Measurements from ENCODE around the gene KDM5B.
"Not testable (repeated sequence)": the region's sequence is repeated elsewhere in the genome, so short reads cannot be mapped to it uniquely, and the experiment has no call there.

KDM5B gene

DNA sequence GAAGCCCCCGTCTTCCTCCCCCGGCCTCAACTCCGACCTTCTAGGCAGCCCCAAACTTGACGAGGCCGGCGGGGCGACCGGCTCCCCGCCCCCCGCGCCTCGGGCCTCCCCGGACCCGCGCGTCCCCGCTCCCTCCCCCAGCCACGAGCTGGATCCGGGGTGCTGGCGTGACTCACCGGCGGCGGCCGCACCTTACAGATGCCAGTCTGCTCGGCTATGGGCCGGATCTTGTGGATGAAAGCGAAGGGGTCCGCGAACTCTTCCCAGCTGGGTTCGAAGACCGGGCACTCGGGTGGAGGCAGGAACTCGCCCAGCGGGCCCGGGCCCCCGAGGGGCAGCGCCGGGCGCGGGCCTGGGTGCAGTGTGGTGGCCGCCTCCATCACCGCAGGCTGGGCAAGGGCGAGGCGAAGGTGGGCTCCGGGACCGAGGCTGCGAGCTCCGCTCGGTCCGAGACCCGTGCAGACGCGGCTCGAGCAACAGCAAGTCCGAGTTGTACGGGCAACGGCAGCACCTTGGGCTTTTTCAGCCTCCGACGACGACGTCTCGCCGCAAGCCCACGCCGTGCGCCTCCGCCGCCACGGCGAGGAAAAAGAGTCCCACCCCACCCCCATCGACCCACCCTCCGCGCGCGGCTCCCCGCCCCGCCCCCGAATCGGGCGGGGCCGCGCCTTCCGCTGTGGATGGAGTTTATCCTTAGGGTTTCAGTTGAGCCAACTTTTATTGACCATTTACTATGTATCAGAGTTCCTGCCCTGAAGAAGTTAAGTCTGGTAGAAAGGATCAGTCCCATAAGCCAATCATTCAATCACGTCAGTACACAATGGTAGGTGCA is at the start of gene KDM5B:
TSS of gene KDM5B (minus strand) at position 496 of the 832 bp plus-strand sequence. CDS start at position 380, 116 bp downstream.
- DNase-seq (ENCODE audit: low read depth, low spot score) = peak; percentile 35

DNA sequence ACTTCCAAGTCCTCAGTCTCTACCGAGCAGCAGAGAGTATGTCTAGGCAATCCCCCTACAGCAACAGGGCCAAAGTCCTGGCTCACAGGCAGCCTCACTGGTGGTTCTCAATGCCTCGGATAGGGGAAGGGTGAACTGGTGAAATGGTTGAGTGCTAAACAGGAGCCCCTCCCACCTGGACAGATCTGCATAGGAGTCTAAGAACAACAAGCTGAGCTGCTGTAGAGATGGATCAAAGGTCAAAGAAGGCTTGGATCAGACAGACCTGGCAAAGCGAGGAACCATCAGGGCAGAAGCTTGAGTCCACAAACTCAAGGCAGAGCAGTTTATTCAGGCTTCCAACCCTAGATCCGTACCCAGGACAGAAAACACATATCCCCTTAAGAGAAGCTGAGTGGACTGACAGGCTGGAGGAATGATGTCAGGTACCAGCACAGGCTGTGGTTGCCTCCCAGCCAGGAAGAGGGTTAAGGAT is 49.0 kb upstream of the KDM5B start:
- no peak for DNase-seq (ENCODE audit: low read depth, low spot score)

DNA sequence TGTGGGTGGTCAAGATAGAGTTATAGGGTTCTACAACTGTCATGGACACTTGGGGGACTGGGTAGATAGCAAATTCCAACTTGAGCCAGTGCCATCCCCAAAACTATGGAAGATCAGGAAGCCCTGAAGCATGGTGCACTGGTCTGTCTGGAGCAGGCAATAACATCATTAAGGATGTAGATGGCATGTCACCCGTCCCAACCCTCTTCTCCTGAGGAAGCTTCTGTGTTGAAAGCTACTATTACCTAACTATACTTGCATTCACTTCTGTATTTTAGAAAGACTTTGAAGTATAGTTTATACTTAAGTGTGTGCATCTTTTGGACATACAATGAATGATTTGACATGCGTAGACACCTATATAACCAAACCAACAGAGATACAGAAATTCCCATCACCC is 47.8 kb upstream of the KDM5B start:
- no peak for DNase-seq (ENCODE audit: low read depth, low spot score)

DNA sequence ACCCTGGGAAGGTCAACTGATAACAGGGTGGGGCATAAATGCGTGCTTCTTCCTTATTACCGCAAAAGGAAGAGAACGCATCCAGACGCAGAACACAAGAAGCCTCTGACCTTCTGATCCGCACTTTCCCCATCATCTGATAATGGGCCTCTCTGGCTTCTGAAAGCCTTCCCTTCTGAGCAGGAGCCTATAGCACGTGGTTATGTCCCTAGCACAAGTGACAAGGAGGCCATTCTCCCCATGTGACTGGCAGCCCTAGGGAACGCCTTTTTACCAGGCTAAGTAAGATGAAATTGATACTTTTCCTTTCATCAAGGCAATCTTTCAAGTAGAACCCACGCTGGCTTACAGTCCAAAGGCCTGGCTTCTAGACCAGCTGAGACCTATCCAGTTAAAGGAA is 46.6 kb upstream of the KDM5B start:
- no peak for DNase-seq (ENCODE audit: low read depth, low spot score)

DNA sequence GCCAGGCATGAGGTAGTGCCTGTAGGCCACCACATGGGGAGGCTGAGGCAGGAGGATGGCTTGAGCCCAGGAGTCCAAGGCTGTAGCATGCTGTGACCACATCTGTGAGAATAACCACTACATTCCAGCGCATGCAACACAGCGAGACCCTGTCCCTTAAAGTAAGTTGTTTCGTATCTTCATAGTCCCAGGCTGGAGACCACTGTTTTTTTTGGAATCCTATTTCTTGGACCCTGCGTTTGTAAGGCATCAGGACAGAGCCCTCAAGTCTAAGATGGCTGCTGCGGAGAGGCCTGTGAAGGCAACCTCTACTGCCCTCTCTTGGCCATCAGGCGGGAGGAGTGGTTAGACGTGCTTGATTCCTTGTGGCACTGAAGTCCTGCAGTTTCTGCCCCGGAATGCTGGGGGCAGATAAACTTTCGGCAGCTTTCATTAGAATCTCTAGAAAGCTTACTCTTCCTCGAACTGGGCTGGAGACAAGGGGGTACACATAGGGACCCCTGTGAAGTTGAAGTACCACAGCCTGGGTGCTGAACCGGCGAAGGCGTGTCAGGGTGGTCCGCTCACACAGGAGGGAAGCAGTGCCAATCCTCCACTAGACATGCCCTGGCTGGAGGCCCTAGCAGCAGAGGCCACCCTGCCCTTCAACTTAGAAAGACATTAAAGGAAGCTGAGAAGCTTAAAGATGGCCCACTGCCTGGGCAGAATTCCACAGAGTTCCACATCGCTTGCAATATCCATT is 44.1 kb upstream of the KDM5B start:
- DNase-seq (ENCODE audit: low read depth, low spot score) = no peak

DNA sequence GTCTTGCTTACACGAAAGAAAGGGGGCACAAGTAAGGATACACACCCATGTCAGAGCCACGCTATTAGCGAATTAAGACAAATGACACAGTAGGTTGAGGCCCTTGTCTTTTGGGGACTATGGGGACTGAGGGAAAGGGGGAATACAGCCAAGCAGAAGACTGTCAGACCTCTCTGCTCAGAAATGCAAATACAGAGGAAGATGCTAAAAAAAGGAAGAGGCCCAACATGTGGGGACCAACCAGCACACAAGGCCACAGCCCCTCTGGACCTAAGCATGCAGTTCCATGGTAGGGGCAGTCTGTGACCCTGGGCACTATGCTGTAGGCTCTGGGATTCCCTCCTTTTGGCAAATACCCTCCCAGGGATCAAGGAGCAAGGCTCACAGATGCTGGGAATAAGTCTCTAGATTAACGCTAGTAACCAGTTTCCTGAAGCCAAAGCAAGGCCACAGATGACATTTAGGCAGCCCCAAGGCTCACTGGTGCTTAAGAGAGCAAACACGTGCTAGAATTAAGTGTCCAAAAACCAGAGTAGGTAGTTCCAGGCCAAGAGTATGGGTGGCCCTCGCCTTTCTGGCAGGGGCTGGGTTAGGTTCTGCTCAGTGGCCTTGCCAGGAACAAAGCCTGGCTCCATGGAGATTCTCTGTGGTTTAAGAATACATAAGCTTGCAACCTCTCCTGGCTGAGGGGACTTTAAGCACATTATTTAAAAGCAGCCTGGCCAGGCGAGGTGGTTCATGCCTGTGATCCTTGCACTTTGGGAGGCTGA is 42.6 kb upstream of the KDM5B start:
- DNase-seq (ENCODE audit: low read depth, low spot score) = no peak

DNA sequence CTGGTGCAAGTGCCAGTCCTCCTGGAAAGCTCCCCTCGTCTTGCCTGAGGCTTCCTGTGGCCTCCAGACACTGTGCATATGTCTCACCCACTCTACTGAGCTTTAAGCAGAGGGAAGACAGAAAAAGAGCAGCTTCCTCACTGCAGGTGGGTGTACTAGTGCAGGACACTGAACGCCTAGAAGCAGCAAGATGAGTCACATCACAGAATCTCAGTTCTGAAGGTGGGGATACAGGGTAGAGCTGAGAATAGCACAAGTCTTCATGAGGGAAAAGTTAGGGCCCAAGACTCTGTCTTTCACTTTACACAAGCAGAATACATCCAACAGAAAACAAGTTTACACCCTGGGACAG is 39.9 kb upstream of the KDM5B start:
- DNase-seq (ENCODE audit: low read depth, low spot score) = no peak

DNA sequence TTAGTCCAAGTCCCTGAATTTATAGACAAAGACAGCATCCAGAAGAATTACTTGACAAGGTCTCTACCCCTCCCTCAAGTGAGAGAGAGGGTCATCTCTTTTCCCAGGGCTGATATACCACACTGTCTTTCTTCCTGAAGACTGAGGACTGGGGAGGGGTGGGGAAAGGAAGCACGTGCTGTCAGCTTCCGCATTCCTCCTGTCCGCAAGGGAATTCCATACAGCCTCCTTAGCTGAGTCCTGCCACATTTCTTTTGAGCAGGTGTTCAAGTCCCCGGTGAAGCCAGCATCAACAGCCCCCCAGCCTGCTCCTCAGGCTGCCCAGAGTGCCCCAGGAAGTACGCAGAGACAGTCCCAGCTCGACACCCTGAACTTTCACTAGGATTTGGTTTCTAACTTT is 36.7 kb upstream of the KDM5B start:
- DNase-seq (ENCODE audit: low read depth, low spot score) = no peak

DNA sequence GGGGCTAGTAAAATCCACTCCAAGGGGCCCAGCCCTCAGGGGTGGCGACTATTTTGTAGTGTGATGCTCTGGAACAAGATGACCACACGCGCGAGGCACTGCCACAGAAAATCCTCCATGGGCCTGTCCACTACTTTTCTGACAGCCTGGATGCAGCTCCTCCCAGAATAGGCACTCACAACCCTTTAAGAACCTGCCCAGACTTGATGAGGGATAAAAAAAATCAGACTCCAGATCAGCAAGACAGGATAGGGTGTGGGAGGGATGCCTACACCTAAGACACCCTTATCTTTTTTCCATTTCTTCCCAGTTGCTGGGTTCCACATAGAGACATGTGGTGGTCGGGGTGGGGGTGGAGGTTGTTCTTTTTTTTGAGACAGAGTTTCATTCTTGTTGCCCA is 36.0 kb upstream of the KDM5B start:
- no peak for DNase-seq (ENCODE audit: low read depth, low spot score)

DNA sequence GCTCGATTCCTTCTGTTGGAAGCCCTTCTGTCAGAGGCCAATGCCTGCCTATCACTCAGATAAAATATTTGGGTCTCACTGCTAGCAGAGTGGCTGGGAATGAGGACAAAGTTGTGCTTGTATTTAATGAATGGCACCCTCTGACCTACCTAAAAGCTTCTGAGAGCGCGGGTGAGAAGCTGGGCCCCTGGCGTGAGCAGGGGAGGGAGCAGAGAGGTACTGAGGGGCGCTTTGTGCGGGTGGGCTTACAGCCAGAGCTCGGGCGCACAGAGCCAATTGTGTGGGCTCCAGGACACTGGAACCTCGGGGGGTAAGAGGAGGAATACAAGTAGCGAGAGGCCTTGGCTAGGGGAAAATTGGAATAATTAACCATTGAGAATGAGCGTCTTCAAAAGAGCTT is 34.9 kb upstream of the KDM5B start:
- DNase-seq (ENCODE audit: low read depth, low spot score) = no peak

DNA sequence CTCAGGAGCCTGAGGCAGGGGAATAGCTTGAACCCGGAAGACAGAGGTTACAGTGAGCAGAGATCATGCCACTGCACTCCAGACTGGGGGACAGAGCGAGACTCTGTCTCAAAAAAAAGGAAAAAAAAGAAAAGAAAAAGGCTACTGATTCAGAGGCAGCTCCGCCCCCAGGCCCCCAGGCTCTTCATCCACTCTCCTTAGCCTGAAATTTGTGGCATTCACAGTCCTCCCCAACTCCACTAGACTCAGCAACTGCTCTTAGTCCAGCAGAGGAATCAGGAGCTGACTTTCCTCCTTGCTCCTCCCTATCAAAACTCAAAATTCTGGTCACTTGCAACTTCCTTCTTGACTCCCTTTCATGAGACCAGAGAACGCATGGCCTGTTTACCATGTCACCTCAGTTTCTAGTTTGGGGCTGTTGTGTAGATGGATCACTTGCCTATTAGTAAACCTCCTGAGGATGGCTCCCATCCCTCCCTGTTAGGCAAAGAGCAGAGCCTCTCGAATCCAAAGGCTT is 29.6 kb upstream of the KDM5B start:
- no peak for DNase-seq (ENCODE audit: low read depth, low spot score)

DNA sequence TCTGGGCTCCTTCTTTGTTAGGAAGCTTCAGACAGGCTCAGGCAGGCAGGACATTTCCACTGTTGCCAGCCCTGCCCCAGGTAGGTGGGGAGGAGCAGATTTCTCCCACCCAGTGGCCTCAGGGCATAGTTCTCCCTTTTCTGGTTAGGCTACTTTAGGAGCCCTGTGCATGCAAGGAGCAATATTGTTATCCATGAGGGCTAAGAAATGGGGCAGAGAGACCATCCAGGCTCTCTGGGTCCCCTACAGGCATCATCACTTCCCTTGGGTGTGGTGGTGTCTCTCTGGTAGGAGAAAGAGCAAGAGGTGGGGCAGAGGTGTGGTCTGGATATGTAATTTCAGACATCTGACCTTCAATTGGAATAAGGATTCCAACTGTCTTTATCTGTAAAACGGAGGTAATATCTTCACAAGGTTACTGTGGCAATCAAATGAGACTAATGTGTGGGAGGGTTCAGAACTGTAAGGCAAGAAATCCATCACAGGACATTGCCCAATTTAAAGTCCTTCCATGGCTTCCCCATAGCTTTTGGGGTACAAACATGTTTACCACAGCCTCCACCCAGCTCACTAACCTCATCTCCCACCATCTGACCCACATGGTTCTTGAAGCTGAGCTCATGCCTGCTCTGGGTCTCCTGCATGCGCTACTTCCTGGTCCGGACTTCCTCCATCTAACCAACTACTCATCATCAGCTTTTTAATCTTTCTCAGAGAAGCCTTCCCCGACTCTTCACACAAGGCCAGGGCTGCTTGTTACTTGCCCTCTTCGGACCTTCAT is 28.6 kb upstream of the KDM5B start:
- DNase-seq (ENCODE audit: low read depth, low spot score) = no peak

DNA sequence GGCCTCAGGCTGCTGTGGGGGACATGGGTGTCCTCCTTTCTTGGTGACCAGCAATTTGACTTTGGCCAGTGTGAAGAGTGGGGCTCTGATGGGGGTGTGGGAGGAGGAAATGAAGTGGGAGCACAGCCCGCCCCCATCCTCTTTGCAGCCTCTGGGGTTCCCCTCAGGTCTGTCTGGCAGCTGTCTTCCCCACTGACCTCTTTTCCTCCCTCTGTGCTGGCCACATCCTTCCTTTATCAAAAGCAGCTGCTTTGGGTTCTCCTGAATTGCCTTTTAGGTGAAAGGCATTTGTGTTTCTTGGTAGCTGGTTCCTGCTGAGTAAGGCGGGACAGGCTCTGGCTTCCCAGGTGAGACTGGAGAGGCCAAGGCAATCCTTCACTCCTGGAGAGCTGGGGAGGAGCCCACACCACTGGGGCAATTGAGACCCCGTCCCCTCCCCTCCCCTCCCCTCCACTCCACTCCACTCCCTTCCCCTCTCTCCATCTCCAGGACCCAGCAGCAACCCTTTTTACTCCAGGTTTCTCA is 27.4 kb upstream of the KDM5B start:
- DNase-seq (ENCODE audit: low read depth, low spot score) = no peak

DNA sequence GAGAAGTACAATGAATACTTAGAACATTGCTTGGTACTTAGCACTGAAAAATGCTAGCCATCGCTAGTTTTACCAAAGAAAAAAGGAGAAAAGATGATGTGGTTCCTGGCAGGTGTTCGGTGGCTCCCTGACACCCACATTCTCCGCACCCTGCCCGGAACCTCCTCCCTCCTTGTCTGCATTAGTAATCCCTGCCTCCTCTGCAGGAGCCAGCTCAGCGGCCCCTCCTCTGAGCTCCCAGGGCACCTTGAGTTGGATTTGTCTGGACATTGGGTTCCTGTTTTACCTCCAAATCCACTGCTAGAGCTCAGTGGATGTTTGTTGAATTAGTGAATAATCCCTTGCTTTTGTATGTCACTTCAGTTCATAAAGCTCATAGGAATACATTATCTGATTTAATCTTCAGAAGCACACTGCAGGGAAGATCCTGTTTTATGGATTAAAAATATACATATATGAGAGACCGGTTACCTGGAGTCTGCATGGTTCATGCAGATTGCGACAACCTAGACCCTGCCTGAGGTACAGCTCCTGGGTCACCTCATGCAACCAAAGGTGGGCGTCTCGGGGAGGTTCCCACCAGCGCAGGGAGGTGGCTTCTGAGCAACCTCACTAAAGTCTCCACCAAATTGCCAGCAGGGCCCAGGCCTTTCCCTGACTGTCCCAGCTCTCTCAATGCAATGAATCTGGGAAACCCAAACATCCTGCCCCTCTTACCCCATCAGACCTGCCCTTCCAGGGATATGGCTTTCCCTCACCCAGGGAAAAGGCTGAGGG is 26.7 kb upstream of the KDM5B start:
- no peak for DNase-seq (ENCODE audit: low read depth, low spot score)

DNA sequence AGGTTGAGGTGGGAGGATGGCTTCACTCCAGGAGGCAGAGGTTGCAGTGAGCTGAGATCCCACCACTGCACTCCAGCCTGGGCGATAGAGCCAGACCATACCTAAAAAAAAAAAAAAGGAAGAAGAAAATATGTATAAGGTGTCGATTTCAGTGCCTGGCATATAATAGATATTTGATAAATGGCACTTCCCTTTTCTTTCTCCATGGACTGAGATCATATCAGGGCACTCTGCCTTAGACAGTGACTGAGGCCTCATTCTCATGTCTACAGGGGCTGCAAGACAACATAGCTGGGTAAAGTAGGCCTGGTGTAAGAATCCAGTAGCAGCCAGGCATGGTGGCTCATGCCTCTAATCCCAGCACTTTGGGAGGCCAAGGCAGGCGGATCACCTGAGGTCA is 23.7 kb upstream of the KDM5B start:
- DNase-seq (ENCODE audit: low read depth, low spot score) = no peak

DNA sequence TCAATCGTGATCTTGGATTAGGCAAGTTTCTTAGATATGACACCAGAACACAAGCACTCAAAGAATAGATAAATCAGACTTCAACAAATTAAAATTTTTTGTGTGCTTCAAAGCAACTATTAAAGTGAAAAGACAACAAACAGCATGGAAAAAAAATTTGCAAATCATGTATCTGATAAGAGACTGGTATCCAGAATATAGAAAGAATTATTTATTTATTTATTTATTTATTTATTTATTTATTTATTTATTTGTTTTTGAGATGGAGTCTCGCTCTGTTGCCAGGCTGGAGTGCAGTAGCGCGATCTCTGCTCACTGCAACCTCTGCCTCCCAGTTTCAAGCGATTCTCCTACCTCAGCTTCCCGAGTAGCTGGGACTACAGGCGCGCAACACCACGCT is 21.0 kb upstream of the KDM5B start:
- DNase-seq (ENCODE audit: low read depth, low spot score) = not testable (repeated sequence)

DNA sequence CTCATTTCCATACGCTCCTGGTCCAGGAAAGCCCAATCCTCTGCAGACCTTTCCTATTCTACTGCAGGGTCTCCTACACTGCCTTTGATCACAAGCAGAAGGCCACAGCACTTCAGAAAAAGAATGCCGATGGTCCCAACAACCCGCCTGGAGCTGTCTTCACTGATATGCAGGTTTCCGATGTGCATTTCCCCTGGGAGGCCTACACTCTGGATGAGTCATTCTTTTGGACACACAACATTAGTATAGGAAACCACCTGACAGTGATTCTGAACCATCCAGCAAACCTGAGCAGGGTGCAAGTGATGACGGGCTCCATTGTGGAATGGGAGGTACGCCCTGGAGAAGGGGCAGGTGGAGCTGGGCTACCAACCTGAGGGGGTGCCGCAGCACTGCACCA is 17.5 kb upstream of the KDM5B start:
- DNase-seq (ENCODE audit: low read depth, low spot score) = no peak

DNA sequence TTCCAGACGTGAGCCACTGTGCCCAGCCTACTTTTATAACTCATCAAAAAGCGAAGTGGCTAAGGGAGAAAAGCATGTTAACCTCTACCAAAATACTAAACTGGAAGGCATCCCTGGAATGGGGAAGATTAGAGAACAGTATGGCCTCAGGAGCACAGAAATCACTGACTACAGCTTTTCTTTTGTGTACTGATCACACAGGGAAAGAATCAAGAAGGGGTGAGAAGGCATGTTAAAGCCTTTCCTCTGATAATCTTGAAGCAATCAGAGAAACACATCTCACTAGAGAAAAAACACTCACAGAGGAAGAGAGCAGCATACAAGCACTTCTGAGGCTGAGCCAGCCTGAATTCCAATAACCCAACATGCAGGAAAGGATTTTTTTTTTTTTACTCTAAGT is 13.2 kb upstream of the KDM5B start:
- no peak for DNase-seq (ENCODE audit: low read depth, low spot score)

DNA sequence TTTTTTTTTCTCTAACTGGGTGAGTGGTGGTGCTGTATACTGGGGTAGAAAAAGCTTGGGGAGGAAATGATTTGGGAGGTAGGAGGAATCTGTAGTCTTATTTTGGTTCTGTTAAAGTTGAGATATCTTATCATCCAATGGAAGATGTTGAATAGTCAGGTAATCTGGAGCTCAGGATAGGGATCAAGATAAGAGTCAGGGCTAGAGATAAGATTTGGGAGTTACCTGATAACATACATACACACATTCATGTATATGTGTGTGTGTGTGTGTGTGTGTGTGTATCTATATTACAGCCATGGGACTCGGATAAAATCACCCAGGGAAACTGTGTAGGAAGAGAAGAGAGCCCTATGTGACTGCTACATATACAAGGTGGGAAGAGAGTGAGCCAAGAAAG is 10.6 kb upstream of the KDM5B start:
- no peak for DNase-seq (ENCODE audit: low read depth, low spot score)

DNA sequence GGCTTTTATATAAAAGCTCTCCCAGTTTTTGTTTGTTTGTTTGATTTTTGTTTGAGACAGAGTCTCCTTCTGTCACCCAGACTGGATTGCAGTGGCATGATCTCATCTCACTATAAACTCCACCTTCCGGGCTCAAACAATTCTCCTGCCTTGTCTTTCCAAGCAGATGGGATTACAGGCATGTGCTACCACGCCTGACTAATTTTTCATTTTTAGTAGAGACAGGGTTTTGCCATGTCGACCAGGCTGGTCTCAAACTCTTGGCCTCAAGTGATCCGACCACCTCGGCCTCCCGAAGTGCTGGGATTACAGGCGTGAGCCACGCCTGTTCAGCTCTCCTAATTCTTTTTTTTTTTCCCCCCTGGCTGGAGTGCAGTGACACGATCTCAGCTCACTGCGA is 6.9 kb upstream of the KDM5B start:
- DNase-seq (ENCODE audit: low read depth, low spot score) = no peak
